GM21381 (cell line): ENCODE measurements around the gene KXD1.
"Not testable (repeated sequence)": the region's sequence is repeated elsewhere in the genome, so short reads cannot be mapped to it uniquely, and the experiment has no call there.

Experiments used
- ATAC-seq: cut with Tn5 transposase; IDR thresholded peaks from one replicate; pipeline ENCODE4 v1.9.1; 2021; ENCODE audit warnings: mild to moderate bottlenecking, moderate library complexity; ENCODE audit not compliant: unreplicated experiment

Gene KXD1

DNA sequence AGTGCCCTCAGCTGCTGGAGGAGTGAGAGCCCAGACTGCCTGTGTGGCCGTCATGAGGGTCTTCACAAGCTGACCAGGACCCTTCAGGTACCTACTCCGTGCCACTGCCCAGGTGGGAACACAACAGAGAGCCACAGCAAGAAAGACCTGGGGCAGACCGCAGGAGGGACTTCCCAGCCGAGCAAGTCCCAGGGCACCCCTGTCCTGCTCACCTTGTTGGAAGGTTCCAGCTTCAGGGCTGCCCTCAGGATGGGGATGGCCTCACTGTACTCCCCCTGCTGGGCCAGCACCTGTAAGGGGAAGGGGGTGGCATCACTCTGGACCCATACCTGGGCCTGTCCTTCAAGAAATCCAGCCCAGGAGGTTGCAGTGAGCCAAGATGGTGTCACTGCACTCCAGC lies 24.6 kb upstream of the KXD1 start:
- ATAC-seq = no peak

DNA sequence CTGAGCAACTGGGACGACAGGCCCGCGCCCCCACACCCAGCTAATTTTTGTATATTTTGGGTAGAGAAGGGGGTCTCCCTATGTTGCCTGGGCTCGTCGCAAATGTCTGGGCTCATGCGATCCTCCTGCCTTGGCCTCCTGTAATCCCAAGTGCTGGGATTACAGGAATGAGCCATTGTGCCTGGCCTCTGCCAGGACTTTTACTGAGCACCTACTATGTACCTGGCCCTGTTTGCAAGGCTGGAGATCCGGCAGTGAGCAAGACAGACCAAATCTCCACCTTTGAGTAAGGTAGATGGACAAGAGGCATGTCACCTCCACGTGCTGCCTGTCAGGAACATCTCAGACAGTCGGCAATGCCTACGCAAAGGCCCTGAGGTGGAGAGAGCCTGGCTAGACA lies 21.2 kb upstream of the KXD1 start:
- ATAC-seq = no peak

DNA sequence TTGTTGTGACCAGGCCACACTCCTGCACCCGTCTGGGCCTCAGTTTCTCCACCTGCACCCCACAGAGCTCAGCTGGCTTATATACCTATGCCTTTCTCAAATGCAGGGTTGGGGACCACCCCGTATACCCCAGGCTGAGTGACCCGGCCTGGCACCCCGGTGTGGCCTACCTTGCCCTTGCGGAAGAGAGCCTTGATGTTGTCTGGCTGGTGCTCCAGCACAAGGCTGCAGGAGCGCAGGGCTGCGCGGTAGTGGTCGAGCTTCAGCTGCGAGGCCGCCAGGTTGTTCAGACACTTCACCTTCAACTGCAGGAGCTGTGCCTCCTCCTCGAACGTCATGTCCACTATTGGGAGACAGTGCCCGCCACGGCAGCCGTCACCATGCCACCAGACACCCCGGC lies 20.2 kb upstream of the KXD1 start:
- ATAC-seq = no peak

DNA sequence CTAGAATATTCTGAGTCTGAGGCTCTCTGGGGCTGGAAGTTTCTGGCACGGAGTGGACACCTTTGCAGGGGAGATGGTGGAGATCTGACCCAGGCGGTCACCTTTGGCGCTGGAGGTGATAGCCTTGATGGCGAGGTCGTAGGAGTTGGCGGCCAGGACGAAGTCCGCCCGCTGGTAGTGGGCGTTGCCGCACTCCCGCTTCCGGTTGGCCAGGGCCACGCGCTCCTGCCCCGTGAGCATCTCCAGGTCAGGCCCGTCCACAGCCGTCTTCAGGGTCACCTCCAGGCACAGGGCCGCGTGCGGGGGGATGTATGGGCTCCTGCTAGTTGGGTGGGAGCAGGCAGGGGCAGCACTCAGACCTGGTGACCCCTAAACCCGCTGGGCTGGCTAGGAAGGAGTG lies 19.6 kb upstream of the KXD1 start:
- no peak for ATAC-seq

DNA sequence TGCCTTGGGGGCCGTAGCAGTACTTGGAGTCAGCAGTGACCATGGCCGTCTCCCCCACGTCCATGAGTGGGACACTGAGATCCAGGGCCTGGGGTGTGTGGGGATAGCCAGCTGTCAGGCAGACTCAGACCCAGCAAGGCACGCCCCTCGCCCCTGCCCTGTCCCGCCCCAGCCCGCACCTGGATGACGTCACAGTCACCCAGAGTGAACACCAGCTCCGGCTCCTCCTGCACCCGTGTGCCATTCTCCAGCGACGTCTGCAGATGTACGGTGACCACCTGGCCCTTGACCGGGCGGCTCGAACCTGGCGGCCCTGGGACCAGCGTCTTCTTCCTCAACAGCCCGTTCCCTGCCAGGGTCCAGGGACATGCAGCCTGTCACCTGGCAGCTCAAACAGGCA lies 18.3 kb upstream of the KXD1 start:
- no peak for ATAC-seq

DNA sequence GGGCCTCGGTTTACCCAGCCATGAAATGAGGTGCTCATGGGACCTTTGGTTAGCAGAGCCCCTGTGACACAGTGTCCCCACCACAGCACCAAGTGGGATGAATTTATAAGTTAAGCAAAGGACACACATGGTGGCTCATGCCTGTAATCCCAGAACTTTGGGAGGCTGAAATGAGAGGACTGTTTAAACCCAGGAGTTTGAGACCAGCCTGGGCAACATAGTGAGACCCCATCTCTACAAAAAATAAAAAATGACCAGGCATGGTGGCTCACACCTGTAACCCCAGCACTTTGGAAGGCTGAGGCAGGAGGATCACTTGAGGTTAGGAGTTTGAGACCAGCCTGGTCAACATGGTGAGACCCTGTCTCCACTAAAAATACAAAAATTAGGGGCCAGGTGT lies 17.5 kb upstream of the KXD1 start:
- ATAC-seq = not testable (repeated sequence)

DNA sequence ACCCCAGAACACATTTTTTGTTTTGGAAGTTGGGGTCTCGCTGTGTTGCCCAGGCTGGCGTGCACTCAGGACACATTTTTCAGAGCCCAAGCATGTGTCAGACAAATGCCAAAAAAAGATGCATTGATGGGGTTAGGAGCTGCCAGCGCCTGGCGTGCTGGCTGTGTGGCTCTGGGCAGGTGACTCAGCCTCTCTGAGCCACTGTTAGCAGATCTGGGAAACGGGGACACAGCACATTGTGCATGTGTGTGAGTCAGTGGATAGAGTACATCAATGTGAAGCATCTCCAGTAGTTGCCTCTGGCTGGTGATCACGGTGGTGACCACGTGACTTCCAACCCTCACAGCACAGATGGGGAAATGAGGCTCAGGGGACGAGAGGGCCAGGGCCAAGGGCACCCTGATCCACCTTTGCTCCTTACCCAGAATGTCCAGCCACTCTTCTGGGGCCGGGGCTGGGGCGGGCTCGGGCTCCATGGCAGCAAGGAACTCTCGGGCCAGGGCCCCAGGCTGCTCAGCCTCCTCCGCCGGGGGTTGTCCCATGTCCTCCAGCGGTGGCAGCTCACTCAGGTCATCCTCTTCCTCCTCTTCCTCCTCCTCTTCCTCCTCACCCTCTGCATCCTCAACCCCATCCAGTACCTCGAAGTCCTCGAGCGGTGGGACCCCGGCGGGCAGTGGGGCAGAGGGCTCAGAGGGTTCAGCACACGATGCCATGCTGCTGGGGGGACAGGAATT lies 16.2 kb upstream of the KXD1 start:
- ATAC-seq = no peak

DNA sequence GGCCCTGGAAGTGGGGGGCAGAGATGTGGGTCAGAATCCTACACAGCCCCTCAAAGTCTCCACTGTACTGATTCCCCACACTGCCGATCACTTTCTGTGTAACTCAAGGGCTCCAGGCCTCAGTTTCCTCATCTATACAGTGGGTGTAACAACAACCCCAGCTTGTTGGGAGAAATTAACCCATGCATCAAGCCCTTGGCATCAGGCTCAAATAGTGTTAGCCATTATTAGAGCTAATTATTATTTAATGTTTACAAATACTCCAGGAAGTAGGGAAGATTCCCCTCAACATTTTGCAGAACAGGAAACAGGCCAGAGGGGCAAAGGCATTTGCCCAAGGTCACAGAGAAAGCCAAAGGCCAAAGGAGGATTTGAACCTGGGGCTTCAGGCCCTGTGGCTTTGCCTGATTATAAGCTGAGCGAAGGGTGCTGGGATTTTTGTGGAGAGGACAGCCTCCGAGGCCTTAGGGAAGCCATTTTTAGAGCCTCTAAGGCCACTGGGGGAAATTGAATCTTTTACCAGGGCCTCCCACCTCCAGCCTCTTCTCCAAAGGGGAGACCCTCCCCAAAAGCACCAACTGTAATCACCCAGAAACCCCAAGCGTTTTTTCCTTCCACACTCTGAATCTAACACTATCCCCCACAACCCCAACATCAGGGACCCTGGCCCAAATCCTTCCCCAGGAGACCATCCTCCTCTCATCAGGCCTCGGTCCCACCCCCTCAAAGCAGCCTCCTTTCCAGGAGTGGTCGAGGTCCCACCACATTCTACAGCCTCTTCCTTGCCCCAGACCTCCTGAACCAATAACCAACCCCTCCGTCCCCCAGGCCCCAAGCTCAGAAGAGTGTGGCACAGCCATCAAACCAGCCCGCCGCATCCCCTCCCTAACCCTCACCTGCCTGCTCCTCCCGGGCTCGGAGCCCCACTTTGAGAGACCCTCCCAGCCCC lies 15.4 kb upstream of the KXD1 start:
- no peak for ATAC-seq

DNA sequence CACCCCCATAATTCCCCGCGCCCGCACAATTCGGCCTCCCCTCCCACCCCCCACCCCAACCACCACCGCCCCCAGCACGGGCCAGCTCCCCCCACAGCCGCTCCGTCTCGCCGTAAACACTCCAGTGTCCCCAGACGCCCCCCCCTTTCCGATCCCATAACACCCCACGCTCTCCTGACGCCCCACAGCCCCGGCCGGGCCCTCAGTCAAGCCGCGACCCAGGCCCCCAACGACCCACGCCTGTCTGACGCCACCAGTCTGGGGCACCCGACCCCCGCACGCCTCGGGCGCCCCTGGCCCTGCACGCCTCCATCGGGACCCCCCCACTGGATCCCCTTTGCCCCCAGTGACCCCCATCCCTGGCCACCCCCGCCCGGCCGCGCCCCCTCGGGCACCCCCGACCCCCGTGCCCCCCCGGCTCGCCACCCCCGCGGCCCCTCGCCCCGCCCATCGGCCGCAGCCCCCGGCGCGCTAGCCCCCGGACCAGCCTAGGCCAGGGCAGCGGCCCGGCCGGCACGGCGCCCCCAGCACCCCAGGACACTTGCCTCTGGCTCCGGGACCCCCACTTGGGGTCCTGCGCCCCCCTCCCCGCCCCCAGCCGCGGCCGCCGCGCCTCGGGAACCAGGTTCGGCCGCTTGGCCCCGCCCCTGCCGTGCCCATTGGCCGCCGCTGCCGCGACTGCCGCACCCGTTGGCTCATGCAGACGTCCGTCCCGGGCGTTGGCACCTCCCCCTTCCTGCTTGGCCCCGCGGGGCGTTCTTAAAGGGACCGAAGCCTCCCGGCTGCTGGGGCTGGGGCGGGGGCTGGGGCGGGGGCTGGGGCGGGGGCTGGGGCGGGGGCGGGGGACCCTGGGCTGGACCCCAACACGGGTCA lies 14.5 kb upstream of the KXD1 start, which contains the start of gene FKBP8:
FKBP8 (minus strand) TSS at position 633 of the 873 bp plus-strand sequence. CDS start 1,603 bp downstream, outside the sequence.
- ATAC-seq = peak; percentile 88

DNA sequence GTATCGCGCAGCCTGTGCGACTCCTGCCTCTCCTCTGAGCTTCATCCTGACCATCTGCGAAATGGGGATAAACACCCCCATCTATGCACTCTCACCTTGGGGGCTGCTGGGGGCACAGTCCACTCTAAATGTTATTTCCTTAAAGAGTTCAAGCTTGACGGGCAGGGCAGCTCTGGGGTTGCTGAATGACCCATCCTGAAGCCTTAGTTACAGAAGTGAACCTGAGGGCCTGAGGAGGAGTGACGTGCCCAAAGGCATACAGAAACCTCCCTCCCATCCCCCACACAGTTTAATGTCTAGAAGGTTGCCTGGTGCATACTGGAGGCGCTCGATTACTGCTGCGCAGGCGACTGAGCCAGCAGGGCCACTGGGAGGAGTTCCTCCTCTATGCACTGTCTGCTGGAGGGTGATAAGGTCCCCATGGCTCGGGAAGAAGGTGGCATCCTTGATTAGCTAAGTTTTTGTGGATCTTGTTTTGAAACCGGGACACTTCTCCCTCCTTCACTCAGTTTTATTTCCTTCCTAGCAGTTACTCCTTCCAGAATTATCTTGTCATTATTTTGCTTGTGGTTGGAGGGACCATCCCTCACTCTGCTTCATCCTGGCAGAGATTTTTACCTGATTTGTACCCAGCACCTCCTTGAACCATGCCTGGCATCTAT lies 13.7 kb upstream of the KXD1 start:
- peak; percentile 56 for ATAC-seq

DNA sequence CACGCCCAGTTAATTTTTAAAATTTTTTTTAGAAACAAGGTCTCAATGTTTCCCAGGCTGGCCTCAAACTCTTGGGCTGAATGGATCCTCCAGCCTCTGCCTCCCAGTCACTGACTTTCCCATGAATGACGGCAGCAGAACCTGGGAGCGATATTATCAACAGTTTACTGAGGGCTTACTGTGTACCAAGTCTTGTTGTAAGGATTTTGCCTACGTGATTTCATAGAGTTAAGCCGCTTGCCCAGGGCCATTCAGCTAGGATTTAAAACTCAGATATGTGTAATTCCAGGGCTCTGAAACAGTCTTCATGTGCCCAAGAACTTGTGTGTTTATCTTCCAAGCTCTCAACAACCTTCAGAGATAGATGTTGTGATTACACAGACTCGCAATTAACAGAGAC lies 6.0 kb upstream of the KXD1 start:
- no peak for ATAC-seq

DNA sequence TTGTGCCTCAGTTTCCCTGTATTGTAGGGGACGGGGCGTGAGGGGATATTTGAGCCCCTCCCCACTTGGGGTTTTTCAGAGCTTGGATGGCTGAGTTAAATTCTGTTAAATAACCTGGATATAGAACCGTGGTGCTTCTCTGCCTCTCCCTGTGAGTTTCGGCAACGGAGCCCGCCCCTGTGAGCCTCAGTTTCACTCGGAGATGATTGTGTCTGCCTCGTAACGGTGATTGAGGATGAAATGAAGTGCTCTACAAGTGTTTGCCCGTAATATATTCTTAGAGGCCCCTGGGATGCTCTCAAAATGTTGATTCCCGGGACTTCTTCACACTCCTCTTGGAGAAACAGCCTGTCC lies 509 bp downstream of the KXD1 start:
- no peak for ATAC-seq

DNA sequence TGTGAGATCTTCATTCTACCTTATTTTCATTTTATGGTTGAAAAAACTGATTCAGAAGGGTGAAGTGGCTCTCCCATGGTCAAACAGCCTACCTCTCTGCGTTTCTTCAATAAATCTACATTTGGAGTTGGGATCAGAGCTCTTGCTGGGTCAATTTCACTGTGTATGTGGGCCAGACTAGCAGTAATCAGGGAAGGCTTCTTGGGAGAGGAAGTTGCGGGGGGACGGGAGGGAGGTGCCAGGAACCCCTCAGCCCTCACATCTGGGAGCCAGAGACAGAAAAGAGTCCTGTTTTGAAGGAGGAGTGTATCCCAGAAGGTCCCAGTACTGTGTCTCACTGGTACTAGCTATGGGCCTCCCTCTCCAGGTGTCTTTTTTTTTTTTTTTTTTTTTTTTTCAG lies 934 bp downstream of the KXD1 start:
- no peak for ATAC-seq

DNA sequence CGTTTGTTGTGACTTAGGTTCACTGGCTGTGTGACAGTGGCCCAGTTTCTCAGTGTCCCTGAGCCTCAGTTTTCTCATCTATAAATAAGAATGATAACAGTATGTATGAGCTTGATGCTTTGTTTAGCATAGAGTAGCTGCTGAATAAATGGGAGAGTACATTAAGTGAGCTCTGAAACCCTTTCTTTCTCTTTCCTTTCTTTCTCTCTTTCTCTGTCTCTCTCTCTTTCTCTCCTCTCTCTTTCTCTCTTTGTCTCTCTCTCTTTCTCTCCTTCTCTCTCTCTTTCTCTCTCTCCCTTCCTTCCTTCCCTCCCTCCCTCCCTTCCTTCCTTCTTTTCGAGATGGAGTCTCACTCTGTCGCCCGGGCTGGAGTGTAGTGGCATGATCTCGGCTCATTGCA lies 2.0 kb downstream of the KXD1 start:
- ATAC-seq = no peak

DNA sequence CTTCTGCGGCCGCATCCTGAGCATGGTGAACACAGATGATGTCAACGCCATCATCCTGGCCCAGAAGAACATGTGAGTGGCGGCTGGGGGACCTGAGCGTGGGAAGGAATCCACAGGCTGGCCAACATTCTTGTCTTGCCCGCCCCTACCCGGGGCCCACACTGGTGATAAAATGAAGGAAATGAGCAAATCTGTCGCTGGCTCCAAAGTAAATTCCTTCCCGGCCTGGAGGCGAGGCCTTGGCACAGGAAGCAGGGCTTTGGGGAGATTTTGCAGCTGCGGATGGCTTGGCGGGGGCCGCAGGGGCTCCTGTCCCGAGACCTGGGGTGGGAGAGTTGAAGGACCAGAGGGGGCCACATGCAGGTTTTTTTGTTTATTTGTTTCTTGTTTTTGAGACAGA lies 4.4 kb downstream of the KXD1 start:
- no peak for ATAC-seq

DNA sequence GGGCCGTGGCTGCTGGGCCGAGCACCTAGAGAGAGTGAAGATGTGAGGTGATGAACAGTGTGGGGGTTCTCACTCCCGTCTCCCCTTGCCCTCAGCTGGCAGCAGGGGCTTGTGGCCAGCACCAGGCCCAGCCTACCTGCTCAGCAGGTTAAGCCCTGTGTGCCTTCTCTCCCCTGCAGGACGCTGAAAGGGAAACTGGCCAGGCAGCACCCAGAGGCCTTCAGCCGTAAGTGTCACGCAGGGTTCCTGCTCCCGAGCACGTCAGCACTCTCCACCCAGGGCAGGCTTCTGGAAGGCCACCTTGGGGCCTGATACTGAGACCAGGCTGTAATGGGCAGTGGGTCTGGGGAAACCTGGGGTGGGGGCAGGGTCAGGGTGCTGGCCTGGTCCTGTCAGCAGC lies 9.3 kb downstream of the KXD1 start:
- no peak for ATAC-seq

DNA sequence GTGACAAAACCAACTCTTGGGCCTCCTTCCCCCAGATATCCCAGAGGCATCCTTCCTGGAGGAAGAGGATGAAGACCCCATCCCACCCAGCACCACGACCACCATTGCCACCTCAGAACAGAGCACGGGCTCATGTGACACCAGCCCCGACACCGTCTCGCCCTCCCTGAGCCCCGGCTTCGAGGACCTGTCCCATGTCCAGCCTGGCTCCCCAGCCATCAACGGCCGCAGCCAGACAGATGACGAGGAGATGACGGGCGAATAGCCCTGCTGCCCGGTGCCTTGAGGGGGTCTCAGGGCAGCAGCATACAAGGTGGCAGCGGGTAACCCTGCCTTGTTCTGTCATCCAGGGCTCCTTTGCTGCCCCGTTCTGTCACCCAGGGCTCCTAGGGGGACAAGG lies 10.7 kb downstream of the KXD1 start:
- no peak for ATAC-seq

DNA sequence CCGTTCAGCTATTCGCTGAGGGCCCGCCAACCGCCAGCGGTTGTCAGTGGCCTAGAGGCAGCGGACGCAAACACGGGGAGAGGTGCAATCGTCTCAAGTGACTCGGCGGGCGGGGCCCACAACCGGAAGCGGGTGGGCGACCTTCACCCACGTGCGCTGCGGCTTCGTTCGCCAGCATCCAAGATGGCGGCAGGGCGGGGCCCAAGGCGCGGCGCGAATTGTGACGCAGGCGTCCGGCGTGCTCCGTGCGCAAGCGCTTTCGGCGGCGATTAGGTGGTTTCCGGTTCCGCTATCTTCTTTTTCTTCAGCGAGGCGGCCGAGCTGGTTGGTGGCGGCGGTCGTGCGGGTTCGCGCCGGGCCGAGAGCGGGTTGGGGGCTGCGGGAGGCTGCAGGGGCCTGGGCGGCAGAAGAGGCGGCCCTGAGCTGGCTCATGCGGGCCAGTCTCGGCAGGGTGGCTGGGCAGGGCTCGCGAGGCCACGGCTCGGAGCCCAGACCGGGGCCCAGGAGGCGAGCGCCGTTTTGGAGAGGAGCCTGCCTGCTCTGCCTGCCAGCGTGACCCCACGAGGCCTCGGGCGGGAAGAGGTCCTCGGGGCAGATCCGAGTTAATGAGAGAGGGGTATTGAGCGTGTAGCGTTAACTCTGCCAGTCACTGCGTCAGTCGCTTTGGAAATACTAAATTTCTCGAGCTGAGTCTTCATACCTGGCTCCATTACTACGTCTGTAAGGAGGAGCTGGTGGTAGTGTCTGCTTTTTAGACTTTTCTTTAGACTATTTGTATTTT lies 14.1 kb downstream of the KXD1 start, which contains the start of gene UBA52:
UBA52 (plus strand) TSS at position 294 of the 781 bp plus-strand sequence. CDS start 1,444 bp downstream, outside the sequence.
- peak; percentile 87 for ATAC-seq

DNA sequence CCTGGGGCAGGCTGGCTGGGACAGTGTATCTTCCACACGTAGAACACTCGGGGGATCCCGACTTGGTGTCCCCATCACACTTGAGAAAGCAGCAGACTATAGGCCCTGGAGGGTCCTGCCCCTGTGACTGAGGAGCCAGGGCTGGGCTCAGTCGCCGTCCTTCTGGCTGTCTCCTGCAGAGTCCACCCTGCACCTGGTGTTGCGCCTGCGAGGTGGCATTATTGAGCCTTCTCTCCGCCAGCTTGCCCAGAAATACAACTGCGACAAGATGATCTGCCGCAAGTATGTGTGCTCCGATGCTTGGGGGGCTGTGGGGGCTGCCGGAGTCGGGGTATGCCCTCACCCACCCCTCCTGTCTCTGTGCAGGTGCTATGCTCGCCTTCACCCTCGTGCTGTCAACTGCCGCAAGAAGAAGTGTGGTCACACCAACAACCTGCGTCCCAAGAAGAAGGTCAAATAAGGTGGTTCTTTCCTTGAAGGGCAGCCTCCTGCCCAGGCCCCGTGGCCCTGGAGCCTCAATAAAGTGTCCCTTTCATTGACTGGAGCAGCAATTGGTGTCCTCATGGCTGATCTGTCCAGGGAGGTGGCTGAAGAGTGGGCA lies 17.1 kb downstream of the KXD1 start:
- ATAC-seq = no peak
